Mucosa of descending colon (tissue), 3 donors: Measurements from ENCODE around the gene ERGIC1. TPM values are rescaled to one million over a fixed set of nuclear protein-coding genes. Genes with fewer than 3 reads are reported as not detected.

ENCODE experiments used
- ATAC-seq: fragments of 200-7000 bp; cut with Tn5 transposase; one replicate; pipeline ENCODE4 v1.9.1; 2020; ENCODE audit warnings: mild to moderate bottlenecking, moderate library complexity
- DNase-seq, 3 donors: peaks; one replicate each; pipeline ENCODE4 v3.0.0-alpha.2; 2020
- H3K36me3 ChIP-seq: fragments of 200-600 bp; one replicate; pipeline ENCODE4 v1.8.0; 2021; ENCODE audit warnings: low read depth, mild to moderate bottlenecking
- H3K4me1 ChIP-seq: fragments of 200-600 bp; one replicate; pipeline ENCODE4 v1.8.0; 2021; ENCODE audit warnings: low read depth, mild to moderate bottlenecking
- H3K4me3 ChIP-seq: fragments of 200-600 bp; one replicate; pipeline ENCODE4 v1.8.0; 2021; ENCODE audit warnings: mild to moderate bottlenecking
- H3K9me3 ChIP-seq: fragments of 200-600 bp; one replicate; pipeline ENCODE4 v1.8.0; 2021; ENCODE audit warnings: mild to moderate bottlenecking
- intact Hi-C, 2 donors: fragments of 100-400 bp; cut with DNase I in 1 of 2; cut with micrococcal nuclease in 1 of 2; formaldehyde crosslinking; loops; one replicate each; pipeline versions ENCODE4 v1.11.0 to v1.11.1; 2022; cut with DNase I, micrococcal nuclease
- total RNA-seq, 3 donors: library from RNA; stranded (reverse); fragmentation: NEBNext Ultra II Directional in 2 of 3; extraction: Animal tissue kit (Norgen Biotek cat#: 25700) in 2 of 3; gene quantifications; one replicate each; pipeline versions ENCODE4 v1.2.1 to v1.2.4, GENCODE V29; 2021 to 2023
- TF ChIP-seq, protein P1 (sequence below): fragments of 200-600 bp; IDR thresholded peaks from one replicate; pipeline ENCODE4 v1.8.0; 2022; ENCODE audit warnings: antibody characterized with exemption, mild to moderate bottlenecking
- donor health status: DM: no; HTN: no; CAD: no; lungs with moderate emphysema.
- donor health status: DM: no; HTN: no; CAD: no.
- donor health status: DM: no; HTN: yes; CAD: no.

Gene ERGIC1
- total RNA-seq, 3 donors from 2014 or later = 153 to 222 (median 199) TPM

- TF ChIP-seq, protein P1, sequence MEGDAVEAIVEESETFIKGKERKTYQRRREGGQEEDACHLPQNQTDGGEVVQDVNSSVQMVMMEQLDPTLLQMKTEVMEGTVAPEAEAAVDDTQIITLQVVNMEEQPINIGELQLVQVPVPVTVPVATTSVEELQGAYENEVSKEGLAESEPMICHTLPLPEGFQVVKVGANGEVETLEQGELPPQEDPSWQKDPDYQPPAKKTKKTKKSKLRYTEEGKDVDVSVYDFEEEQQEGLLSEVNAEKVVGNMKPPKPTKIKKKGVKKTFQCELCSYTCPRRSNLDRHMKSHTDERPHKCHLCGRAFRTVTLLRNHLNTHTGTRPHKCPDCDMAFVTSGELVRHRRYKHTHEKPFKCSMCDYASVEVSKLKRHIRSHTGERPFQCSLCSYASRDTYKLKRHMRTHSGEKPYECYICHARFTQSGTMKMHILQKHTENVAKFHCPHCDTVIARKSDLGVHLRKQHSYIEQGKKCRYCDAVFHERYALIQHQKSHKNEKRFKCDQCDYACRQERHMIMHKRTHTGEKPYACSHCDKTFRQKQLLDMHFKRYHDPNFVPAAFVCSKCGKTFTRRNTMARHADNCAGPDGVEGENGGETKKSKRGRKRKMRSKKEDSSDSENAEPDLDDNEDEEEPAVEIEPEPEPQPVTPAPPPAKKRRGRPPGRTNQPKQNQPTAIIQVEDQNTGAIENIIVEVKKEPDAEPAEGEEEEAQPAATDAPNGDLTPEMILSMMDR = no peak
- Histone ChIP-seq H3K36me3 (no peaks in the 10 kb centered on the region), H3K9me3 (no peaks in the 10 kb centered on the region), H3K4me3 (no peak overlapping the region), H3K4me1 (peaks cover 3% of the 10 kb centered on the region)
- DNase-seq = no peak
- no peak for ATAC-seq
- intact Hi-C loops = no loop called here
Observed at GRCh38 chr5:172867761-172868435, 33.8 kb downstream of the ERGIC1 start.

DNA sequence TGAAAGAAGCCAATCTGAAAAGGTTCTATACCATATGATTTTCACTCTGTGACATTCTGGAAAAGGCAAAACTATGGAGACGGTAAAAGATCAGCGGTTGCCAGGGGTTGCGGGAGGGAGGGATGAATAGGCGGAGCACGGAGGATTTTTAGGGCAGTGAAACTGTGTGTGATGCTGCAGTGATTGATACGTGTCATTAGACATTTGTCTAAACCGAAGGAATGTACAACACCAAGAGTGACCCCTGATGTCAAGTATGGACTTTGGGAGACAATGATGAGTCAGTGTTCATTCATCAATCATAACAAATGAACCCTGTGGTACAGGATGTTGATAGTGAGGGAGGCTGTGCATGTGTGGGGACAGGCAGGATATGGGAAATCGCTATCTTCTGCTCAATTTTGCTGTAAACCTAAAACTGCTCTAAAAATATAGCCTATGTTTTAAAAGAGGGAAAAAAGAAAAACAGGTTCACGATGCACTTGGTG lies 34.4 kb downstream of the ERGIC1 start:
- H3K36me3 ChIP-seq = no peaks in the 10 kb centered on the region
- H3K4me1 ChIP-seq = peaks cover 3% of the 10 kb centered on the region
- TF ChIP-seq, protein P1 = no peak
- intact Hi-C loops = no loop called here
- H3K4me3 ChIP-seq = no peak overlapping the region
- ATAC-seq = no peak
- DNase-seq = no peak
- H3K9me3 ChIP-seq = no peaks in the 10 kb centered on the region

GRCh38 chr5:172868924-172869591 lies 35.0 kb downstream of the ERGIC1 start:
- no peak overlapping the region for H3K4me3 ChIP-seq
- no peaks in the 10 kb centered on the region for H3K9me3 ChIP-seq
- H3K36me3 ChIP-seq = no peaks in the 10 kb centered on the region
- TF ChIP-seq, protein P1 = no peak
- peaks cover 3% of the 10 kb centered on the region for H3K4me1 ChIP-seq
- ATAC-seq (peak; percentile 66), DNase-seq (peak in 1 of 3 donors; percentile 41)
- intact Hi-C loops = no loop called here

DNA sequence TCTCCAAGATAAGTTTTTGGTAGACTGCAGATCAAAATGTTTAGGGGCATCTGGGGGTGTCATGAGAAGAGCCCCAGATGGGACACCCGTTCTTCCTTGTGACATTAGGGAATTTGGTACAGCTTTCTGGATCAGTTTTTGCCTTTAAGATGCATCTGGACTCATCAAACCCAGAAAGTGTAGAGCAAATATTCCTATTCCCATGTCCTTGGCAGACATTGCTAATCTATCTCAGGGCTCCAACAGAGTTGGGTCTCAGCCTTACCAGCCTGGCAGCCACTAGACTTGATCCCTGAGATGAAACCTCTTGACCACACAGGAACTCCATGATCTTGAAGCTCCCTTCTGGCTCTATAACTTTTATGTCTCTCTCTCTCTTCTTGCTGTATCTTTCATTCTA lies 35.6 kb downstream of the ERGIC1 start:
- H3K36me3 ChIP-seq = no peaks in the 10 kb centered on the region
- no peaks in the 10 kb centered on the region for H3K9me3 ChIP-seq
- TF ChIP-seq, protein P1 = no peak
- peaks cover 3% of the 10 kb centered on the region for H3K4me1 ChIP-seq
- intact Hi-C loops = no loop called here
- no peak for DNase-seq
- no peak overlapping the region for H3K4me3 ChIP-seq
- ATAC-seq = no peak

DNA sequence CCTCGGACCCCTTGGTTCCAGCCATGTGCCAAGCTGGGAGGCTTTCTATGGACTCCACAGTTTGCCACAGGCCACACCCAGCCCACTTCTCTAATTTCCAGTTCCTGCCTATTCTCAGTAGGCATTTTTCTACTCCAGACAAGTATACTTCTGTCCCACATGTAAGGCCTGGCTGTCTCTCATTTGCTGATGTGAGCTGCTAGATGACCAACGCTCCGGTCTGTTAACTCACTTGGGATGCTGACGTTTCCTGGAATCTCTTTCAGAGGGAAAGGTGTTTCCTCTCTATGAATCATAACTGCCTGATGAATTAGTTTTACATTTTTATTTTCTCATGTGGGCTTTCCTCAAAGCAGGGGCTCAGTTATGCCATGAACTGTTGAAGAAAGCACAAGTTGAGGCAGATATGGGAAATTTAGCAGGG lies 36.3 kb downstream of the ERGIC1 start:
- intact Hi-C loops = no loop called here
- TF ChIP-seq, protein P1 = no peak
- DNase-seq (no peak), ATAC-seq (peak; percentile 20)
- Histone ChIP-seq H3K9me3 (no peaks in the 10 kb centered on the region), H3K4me1 (peaks cover 3% of the 10 kb centered on the region), H3K36me3 (no peaks in the 10 kb centered on the region), H3K4me3 (no peak overlapping the region)
